Stimulated activated CD4-positive, alpha-beta T cell treated with anti-CD3 and anti-CD28 coated beads, Interleukin-12 subunit alpha, Interleukin-12 subunit beta, amount 100 ng/mL, for 48 hours (primary cell): ENCODE measurements around the gene GGTLC2.

ENCODE experiments used
- DNase-seq, 3 donors: peaks; one replicate each; pipeline ENCODE4 v3.0.0-alpha.2; 2020; ENCODE audit warnings: low read depth in 2 of 3, low spot score in 1 of 3

Gene GGTLC2

GRCh38 chr22:22689621-22690345 lies 45.4 kb downstream of the GGTLC2 start:
- no peak for DNase-seq

GRCh38 chr22:22691055-22691454 lies 46.6 kb downstream of the GGTLC2 start:
- no peak for DNase-seq

GRCh38 chr22:22691716-22692701 lies 47.6 kb downstream of the GGTLC2 start:
- no peak for DNase-seq

GRCh38 chr22:22692707-22693530 lies 48.5 kb downstream of the GGTLC2 start:
- peak; percentile 37 to 61 (median 49) for DNase-seq

GRCh38 chr22:22693531-22693884 lies 49.1 kb downstream of the GGTLC2 start:
- no peak for DNase-seq

- no peak for DNase-seq
These were observed 49.7 kb downstream of the GGTLC2 start for GRCh38 chr22:22694106-22694505.

GRCh38 chr22:22696104-22696503 lies 51.7 kb downstream of the GGTLC2 start:
- no peak for DNase-seq
